Neural progenitor cell (in vitro differentiated cells): ENCODE measurements around the gene CERS6. TPM values are rescaled to one million over a fixed set of nuclear protein-coding genes. Genes with fewer than 3 reads are reported as not detected.

Experiments used
- DNase-seq: peaks from one replicate; pipeline ENCODE4 v3.0.0-alpha.2; 2016; ENCODE audit warnings: low spot score
- H2AFZ ChIP-seq: fragments of 200-600 bp; sonication (generic); replicated peaks from 2 replicates; pipeline ENCODE4 v1.6.1; 2016; ENCODE audit warnings: antibody characterized with exemption
- H3F3A ChIP-seq: fragments of 200-600 bp; sonication (generic); 2 replicates; pipeline ENCODE4 v1.6.1; 2016; ENCODE audit warnings: antibody characterized with exemption, low read depth
- H3K27ac ChIP-seq: fragments of 200-600 bp; sonication (generic); 2 replicates; pipeline ENCODE4 v1.5.1; 2016; ENCODE audit warnings: mild to moderate bottlenecking
- H3K27me3 ChIP-seq: fragments of 200-600 bp; sonication (generic); 2 replicates; pipeline ENCODE4 v1.6.1; 2016; ENCODE audit warnings: mild to moderate bottlenecking, moderate library complexity
- H3K36me3 ChIP-seq: fragments of 200-600 bp; sonication (generic); 2 replicates; pipeline ENCODE4 v1.5.1; 2016
- H3K4me1 ChIP-seq: fragments of 200-600 bp; sonication (generic); 2 replicates; pipeline ENCODE4 v1.6.1; 2016; ENCODE audit warnings: mixed run types
- H3K4me2 ChIP-seq: fragments of 200-600 bp; sonication (generic); 2 replicates; pipeline ENCODE4 v1.6.1; 2016
- H3K4me3 ChIP-seq: fragments of 200-600 bp; sonication (generic); 2 replicates; pipeline ENCODE4 v1.5.1; 2016
- H3K79me2 ChIP-seq: fragments of 200-600 bp; sonication (generic); 2 replicates; pipeline ENCODE4 v1.6.1; 2016; ENCODE audit warnings: low read depth
- H3K9ac ChIP-seq: fragments of 200-600 bp; sonication (generic); 2 replicates; pipeline ENCODE4 v1.6.1; 2016
- H3K9me3 ChIP-seq: fragments of 200-600 bp; sonication (generic); 2 replicates; pipeline ENCODE4 v1.5.1; 2016; ENCODE audit warnings: low read depth
- H4K20me1 ChIP-seq: fragments of 200-600 bp; sonication (generic); 2 replicates; pipeline ENCODE4 v1.6.1; 2016; ENCODE audit warnings: low read depth
- H3K27ac Mint-ChIP-seq: 3 replicates; pipeline ENCODE4 v1.8.0; 2021; ENCODE audit warnings: mixed read lengths
- H3K27me3 Mint-ChIP-seq: 2 replicates; pipeline ENCODE4 v1.8.0; 2022; ENCODE audit warnings: low read depth, mild to moderate bottlenecking, inconsistent platforms, moderate library complexity, mixed read lengths; ENCODE audit not compliant: insufficient read depth
- H3K36me3 Mint-ChIP-seq: 3 replicates; pipeline ENCODE4 v1.8.0; 2021; ENCODE audit warnings: mixed read lengths
- H3K4me1 Mint-ChIP-seq: 3 replicates; pipeline ENCODE4 v1.8.0; 2021; ENCODE audit warnings: mixed read lengths
- H3K4me3 Mint-ChIP-seq: 3 replicates; pipeline ENCODE4 v1.8.0; 2021; ENCODE audit warnings: mild to moderate bottlenecking, moderate library complexity, mixed read lengths
- H3K9me3 Mint-ChIP-seq: 3 replicates; pipeline ENCODE4 v1.8.0; 2020; ENCODE audit warnings: mixed read lengths
- EZH2 ChIP-seq: fragments of 200-600 bp; sonication (generic); IDR thresholded peaks from 2 replicates; pipeline ENCODE4 v1.6.1; 2017; ENCODE audit warnings: antibody characterized with exemption, mild to moderate bottlenecking, moderate library complexity
- EZH2phosphoT487 ChIP-seq: fragments of 200-600 bp; sonication (generic); IDR thresholded peaks from 2 replicates; pipeline ENCODE4 v1.6.1; 2017; ENCODE audit warnings: antibody characterized with exemption
- total RNA-seq: library from RNA; depleted of rRNA; stranded (reverse); fragments of >200 nt; gene quantifications from 2 replicates; pipeline ENCODE4 v1.2.3, GENCODE V29; 2015; ENCODE audit warnings: low replicate concordance
- TF ChIP-seq, protein P1 (sequence below): fragments of 200-600 bp; sonication (generic); IDR thresholded peaks from 2 replicates; pipeline ENCODE4 v1.5.1; 2017; ENCODE audit warnings: antibody characterized with exemption, mild to moderate bottlenecking

CERS6 gene
- total RNA-seq, 1 donor from 2014 or later = 50.8 TPM

- H3K9ac ChIP-seq = no peak overlapping the region
- no peak for DNase-seq
Measured at GRCh38 chr2:168702579-168702978, 246.5 kb downstream of the CERS6 start.

GRCh38 chr2:168703926-168704325 is 247.9 kb downstream of the CERS6 start:
- Mint-ChIP-seq H3K4me1 (peaks cover 8% of the 10 kb centered on the region), H3K36me3 (peaks cover 6% of the 10 kb centered on the region), H3K9me3 (no peaks in the 10 kb centered on the region), H3K4me3 (no peak overlapping the region), H3K27ac (no peak overlapping the region), H3K27me3 (no peaks in the 10 kb centered on the region)
- Histone ChIP-seq H4K20me1 (no peaks in the 10 kb centered on the region), H3K27me3 (no peaks in the 10 kb centered on the region), H3K36me3 (no peaks in the 10 kb centered on the region), H3K4me1 (no peaks in the 10 kb centered on the region), H3K27ac (no peak overlapping the region), H3K9ac (no peak overlapping the region), H3F3A (no peaks in the 10 kb centered on the region), H3K9me3 (no peaks in the 10 kb centered on the region), H3K4me3 (no peak overlapping the region), H3K4me2 (no peak overlapping the region), H3K79me2 (no peaks in the 10 kb centered on the region), H2AFZ (no peak overlapping the region)
- TF ChIP-seq, protein P1, sequence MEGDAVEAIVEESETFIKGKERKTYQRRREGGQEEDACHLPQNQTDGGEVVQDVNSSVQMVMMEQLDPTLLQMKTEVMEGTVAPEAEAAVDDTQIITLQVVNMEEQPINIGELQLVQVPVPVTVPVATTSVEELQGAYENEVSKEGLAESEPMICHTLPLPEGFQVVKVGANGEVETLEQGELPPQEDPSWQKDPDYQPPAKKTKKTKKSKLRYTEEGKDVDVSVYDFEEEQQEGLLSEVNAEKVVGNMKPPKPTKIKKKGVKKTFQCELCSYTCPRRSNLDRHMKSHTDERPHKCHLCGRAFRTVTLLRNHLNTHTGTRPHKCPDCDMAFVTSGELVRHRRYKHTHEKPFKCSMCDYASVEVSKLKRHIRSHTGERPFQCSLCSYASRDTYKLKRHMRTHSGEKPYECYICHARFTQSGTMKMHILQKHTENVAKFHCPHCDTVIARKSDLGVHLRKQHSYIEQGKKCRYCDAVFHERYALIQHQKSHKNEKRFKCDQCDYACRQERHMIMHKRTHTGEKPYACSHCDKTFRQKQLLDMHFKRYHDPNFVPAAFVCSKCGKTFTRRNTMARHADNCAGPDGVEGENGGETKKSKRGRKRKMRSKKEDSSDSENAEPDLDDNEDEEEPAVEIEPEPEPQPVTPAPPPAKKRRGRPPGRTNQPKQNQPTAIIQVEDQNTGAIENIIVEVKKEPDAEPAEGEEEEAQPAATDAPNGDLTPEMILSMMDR = no peak
- TF ChIP-seq EZH2 (no peak), EZH2phosphoT487 (no peak)
- DNase-seq = no peak

More at GRCh38 chr2:168702579-168702978, 246.5 kb downstream of the CERS6 start:
- no peaks in the 10 kb centered on the region for H4K20me1 ChIP-seq
- Mint-ChIP-seq H3K27me3 (no peaks in the 10 kb centered on the region), H3K36me3 (peaks cover 9% of the 10 kb centered on the region), H3K27ac (no peak overlapping the region), H3K9me3 (no peaks in the 10 kb centered on the region), H3K4me1 (peaks cover 8% of the 10 kb centered on the region), H3K4me3 (no peak overlapping the region)
- H3K36me3 ChIP-seq = no peaks in the 10 kb centered on the region
- H3K9me3 ChIP-seq = no peaks in the 10 kb centered on the region
- no peak overlapping the region for H3K4me3 ChIP-seq
- TF ChIP-seq, protein P1 = no peak
- no peak for TF ChIP-seq EZH2
- TF ChIP-seq EZH2phosphoT487 = no peak
- H3K27me3 ChIP-seq = no peaks in the 10 kb centered on the region
- no peaks in the 10 kb centered on the region for H3K79me2 ChIP-seq
- no peak overlapping the region for H2AFZ ChIP-seq
- H3K4me2 ChIP-seq = no peak overlapping the region
- H3K4me1 ChIP-seq = no peaks in the 10 kb centered on the region
- no peak overlapping the region for H3K27ac ChIP-seq
- no peaks in the 10 kb centered on the region for H3F3A ChIP-seq

GRCh38 chr2:168705534-168706470 is 249.7 kb downstream of the CERS6 start:
- Histone ChIP-seq H3K27me3 (no peaks in the 10 kb centered on the region), H4K20me1 (no peaks in the 10 kb centered on the region), H3K4me1 (no peaks in the 10 kb centered on the region), H3K4me3 (no peak overlapping the region), H3K9ac (no peak overlapping the region), H3F3A (no peaks in the 10 kb centered on the region), H3K4me2 (no peak overlapping the region), H3K79me2 (no peaks in the 10 kb centered on the region), H3K9me3 (no peaks in the 10 kb centered on the region), H3K36me3 (no peaks in the 10 kb centered on the region), H3K27ac (no peak overlapping the region), H2AFZ (no peak overlapping the region)
- Mint-ChIP-seq H3K27ac (no peak overlapping the region), H3K9me3 (no peaks in the 10 kb centered on the region), H3K4me3 (no peak overlapping the region), H3K36me3 (peaks cover 4% of the 10 kb centered on the region), H3K27me3 (no peaks in the 10 kb centered on the region), H3K4me1 (peaks cover 7% of the 10 kb centered on the region)
- DNase-seq = peak; percentile 38
- no peak for TF ChIP-seq EZH2phosphoT487
- TF ChIP-seq, protein P1 = peak; percentile 53
